Fibroblast of lung (primary cell): ENCODE data around the gene CROCC2. TPM values are rescaled to one million over a fixed set of nuclear protein-coding genes. Genes with fewer than 3 reads are reported as not detected.
A peak's percentile ranks its signal among the peaks of the same experiment; 100 is the strongest.

ENCODE experiments used
- DNase-seq, 2 donors: peaks; one replicate each; pipeline versions ENCODE4 v3.0.0 to v3.0.0-alpha.2; 2010; ENCODE audit warnings: low read depth in 2 of 2
- H2AFZ ChIP-seq: 2 replicates; pipeline ENCODE4 v1.5.1; 2012; ENCODE audit warnings: low read length, control low read depth, inconsistent platforms
- H3K27ac ChIP-seq: 2 replicates; pipeline ENCODE4 v1.5.1; 2011; ENCODE audit warnings: low read length, control low read depth; ENCODE audit not compliant: insufficient read depth
- H3K27me3 ChIP-seq: 2 replicates; pipeline ENCODE4 v1.5.1; 2011; ENCODE audit warnings: mild to moderate bottlenecking, low read length; ENCODE audit not compliant: control insufficient read depth, insufficient read depth
- H3K36me3 ChIP-seq: 2 replicates; pipeline ENCODE4 v1.5.1; 2011; ENCODE audit warnings: low read length; ENCODE audit not compliant: control insufficient read depth, insufficient read depth
- H3K4me1 ChIP-seq: 2 replicates; pipeline ENCODE4 v1.5.1; 2011; ENCODE audit warnings: low read length; ENCODE audit not compliant: control insufficient read depth, insufficient read depth; ENCODE audit errors: extremely low read depth
- H3K4me2 ChIP-seq: 2 replicates; pipeline ENCODE4 v1.5.1; 2011; ENCODE audit warnings: low read length, control low read depth; ENCODE audit not compliant: insufficient read depth; ENCODE audit errors: extremely low read depth
- H3K4me3 ChIP-seq, 4 experiments: fragments of 200-600 bp in 1 of 4; sonication (generic) in 1 of 4; replicated peaks in 1 of 4; 2 replicates each; pipeline ENCODE4 v1.5.1; 2011 to 2016; ENCODE audit warnings: low read length in 4 of 4, low read depth in 3 of 4, mild to moderate bottlenecking in 3 of 4, control low read depth in 2 of 4, inconsistent platforms in 1 of 4, mixed read lengths in 1 of 4; ENCODE audit not compliant: insufficient read depth in 1 of 4; ENCODE audit errors: control extremely low read depth in 1 of 4
- H3K79me2 ChIP-seq: 2 replicates; pipeline ENCODE4 v1.5.1; 2012; ENCODE audit warnings: mild to moderate bottlenecking, low read length, inconsistent platforms; ENCODE audit not compliant: control insufficient read depth, insufficient read depth
- H3K9ac ChIP-seq: 2 replicates; pipeline ENCODE4 v1.5.1; 2011; ENCODE audit warnings: mild to moderate bottlenecking, low read length, control low read depth; ENCODE audit not compliant: insufficient read depth
- H3K9me3 ChIP-seq: 2 replicates; pipeline ENCODE4 v1.5.1; 2012; ENCODE audit warnings: low read depth, low read length; ENCODE audit not compliant: control insufficient read depth, insufficient read depth
- H4K20me1 ChIP-seq: 2 replicates; pipeline ENCODE4 v1.5.1; 2011; ENCODE audit warnings: low read length; ENCODE audit not compliant: control insufficient read depth, insufficient read depth; ENCODE audit errors: extremely low read depth
- EZH2 ChIP-seq: IDR thresholded peaks from 2 replicates; pipeline ENCODE4 v1.5.1; 2012; ENCODE audit warnings: low read length, control low read depth, mild to moderate bottlenecking; ENCODE audit errors: missing control alignments
- polyA plus RNA-seq, 2 donors: library from polyadenylated mRNA; depleted of rRNA in 1 of 2; stranded (reverse) in 1 of 2; unstranded in 1 of 2; fragments of >200 nt; gene quantifications; 2 replicates each; pipeline ENCODE4 v1.2.1, GENCODE V29; 2011 to 2012; ENCODE audit warnings: missing spikeins in 1 of 2
- total RNA-seq: library from RNA; depleted of rRNA; stranded (reverse); fragments of >200 nt; gene quantifications from 2 replicates; pipeline ENCODE4 v1.2.1, GENCODE V29; 2014
- TF ChIP-seq, protein P1 (sequence below), 2 donors: IDR thresholded peaks in 1 of 2; conservative IDR thresholded peaks in 1 of 2; 1 replicate in 1 of 2; 2 replicates in 1 of 2; pipeline ENCODE4 v1.5.1; 2011 to 2012; ENCODE audit warnings: low read length in 2 of 2, control low read depth in 1 of 2, inconsistent platforms in 1 of 2, low read depth in 1 of 2, mild to moderate bottlenecking in 1 of 2

Gene CROCC2
- total and polyA plus RNA-seq, 2 donors (not counting 1 experiment from before 2014, with no cell fraction given), result 0.12 to 0.33 TPM

DNA sequence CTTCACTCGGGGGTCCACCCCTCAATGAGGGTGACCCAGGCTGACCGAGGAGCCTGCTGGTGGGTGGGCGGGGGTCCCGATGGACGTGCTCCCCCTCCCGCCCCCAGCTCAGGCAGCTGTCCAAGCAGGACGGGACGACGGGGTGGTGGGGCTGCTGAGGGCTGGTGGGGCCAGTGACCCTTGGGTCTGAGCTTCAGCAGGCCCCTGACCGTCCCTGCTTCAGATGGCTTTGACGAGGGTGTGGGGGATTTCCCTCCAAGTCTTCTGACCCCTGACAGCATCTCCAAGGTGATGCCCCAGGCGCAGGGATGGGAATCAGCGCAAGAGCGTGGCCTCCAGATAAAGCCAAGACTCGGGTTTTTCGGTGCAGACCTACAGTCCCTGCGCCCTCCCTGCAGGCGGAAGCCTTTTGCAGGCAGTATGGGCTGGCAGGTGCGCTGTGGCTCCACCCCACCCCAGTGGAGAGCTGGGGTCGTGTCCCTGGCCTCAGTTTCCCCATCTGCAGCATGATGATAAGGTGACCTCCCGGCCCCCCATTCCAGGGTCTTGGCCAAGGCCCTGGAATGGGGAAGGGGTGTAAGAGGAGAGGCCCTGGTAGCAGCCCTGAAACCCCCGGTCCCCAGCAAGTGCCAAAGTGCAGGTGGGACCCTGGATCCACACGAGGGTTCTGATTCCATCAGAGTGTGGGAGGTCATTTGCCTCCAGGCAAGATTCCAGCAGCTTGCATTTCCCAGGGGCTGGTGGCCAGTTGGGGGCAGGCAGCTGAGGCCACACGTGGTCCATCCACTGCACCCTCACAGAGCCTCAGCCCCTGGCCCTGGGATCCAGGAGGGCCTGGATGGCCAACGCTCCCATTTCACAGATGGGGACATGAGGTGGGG is 8.7 kb downstream of the CROCC2 start:
- Histone ChIP-seq H3K4me2 (no peak overlapping the region), H3K36me3 (no peaks in the 10 kb centered on the region), H3K4me1 (peaks cover 26% of the 10 kb centered on the region), H3K9me3 (no peaks in the 10 kb centered on the region), H3K27ac (no peak overlapping the region), H3K9ac (no peak overlapping the region), H3K4me3 (no peak overlapping the region), H3K27me3 (no peaks in the 10 kb centered on the region), H3K79me2 (no peaks in the 10 kb centered on the region), H2AFZ (no peak overlapping the region), H4K20me1 (no peaks in the 10 kb centered on the region)
- DNase-seq, result no peak
- TF ChIP-seq EZH2, result no peak

DNA sequence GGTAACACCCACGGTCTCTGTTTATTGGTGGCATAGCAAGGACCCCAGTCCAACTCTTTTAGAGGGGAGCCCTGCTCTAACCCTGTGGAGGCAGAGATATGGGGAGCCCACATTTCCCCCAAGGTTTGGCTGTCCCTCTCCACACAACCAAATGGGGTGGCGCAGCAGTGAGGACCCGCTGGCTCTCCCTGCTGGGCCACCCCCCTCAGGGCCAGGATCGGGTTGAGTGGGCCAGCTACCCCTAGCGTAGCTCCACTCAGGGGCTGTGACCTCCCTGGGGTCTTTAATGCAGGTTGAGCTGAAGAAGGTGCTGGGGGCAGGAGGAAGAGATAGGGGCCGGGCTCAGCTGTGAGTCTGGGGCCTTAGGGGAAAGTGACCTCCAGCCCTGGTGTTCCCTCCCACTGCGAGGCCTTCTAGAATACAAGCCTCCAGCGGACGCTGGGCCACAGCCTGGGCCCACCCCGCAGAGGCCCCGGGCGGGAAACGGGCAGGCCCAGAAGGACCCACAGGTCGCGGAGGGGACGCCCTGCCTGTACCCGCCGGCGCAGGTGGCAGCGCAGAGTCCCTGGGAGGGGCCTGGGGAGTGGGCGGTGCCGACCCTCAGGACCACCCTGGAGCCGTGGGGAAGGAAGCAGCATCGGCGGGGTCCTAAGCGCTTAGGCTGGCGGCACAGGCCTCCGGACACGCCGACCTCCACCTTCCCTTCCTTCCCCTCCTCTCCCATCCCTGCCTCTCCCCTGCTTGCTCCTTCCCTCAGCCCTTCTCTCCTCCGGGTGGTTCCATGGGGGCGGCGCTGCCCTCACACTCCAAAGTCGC is 9.6 kb downstream of the CROCC2 start:
- no peak for TF ChIP-seq EZH2
- TF ChIP-seq, protein P1, sequence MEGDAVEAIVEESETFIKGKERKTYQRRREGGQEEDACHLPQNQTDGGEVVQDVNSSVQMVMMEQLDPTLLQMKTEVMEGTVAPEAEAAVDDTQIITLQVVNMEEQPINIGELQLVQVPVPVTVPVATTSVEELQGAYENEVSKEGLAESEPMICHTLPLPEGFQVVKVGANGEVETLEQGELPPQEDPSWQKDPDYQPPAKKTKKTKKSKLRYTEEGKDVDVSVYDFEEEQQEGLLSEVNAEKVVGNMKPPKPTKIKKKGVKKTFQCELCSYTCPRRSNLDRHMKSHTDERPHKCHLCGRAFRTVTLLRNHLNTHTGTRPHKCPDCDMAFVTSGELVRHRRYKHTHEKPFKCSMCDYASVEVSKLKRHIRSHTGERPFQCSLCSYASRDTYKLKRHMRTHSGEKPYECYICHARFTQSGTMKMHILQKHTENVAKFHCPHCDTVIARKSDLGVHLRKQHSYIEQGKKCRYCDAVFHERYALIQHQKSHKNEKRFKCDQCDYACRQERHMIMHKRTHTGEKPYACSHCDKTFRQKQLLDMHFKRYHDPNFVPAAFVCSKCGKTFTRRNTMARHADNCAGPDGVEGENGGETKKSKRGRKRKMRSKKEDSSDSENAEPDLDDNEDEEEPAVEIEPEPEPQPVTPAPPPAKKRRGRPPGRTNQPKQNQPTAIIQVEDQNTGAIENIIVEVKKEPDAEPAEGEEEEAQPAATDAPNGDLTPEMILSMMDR (conservative IDR thresholded peaks at IDR 0.05 in 1 of 2, IDR thresholded peaks at IDR 0.05 in 1 of 2; ENCODE audit: low read depth in 1 of 2, low read length in 2 of 2), result no peak
- Histone ChIP-seq H3K79me2 (no peaks in the 10 kb centered on the region), H3K9me3 (no peaks in the 10 kb centered on the region), H3K4me3 (no peak overlapping the region), H3K27ac (peak overlapping the region; percentile 13), H4K20me1 (no peaks in the 10 kb centered on the region), H3K4me1 (peaks cover 29% of the 10 kb centered on the region), H3K4me2 (no peak overlapping the region), H3K36me3 (no peaks in the 10 kb centered on the region), H3K27me3 (no peaks in the 10 kb centered on the region), H2AFZ (no peak overlapping the region), H3K9ac (no peak overlapping the region)
- no peak for DNase-seq

DNA sequence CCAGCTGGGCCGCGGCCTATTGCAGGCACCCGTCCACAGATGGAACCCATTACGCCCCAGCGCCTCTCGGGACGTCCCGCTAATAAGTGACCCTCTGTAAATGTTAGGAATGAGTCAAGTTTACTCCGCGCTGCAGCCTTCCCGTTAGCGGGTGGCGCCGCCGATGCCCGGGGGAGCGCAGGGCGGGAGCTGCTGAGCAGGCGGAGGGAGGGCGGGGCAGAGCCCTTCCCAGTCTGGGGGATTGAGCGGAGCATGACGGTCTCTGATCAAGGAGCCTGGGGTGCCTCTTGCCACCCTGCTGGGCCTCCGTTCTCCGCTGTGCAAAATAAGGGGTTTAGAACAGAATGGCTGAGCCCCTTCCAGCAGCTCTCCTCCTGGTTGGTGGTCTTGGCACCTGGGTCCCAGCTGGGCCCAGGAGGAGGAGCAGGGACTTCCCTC is 10.5 kb downstream of the CROCC2 start:
- H3K9ac ChIP-seq, result peak overlapping the region; percentile 36
- H3K4me2 ChIP-seq, result peak overlapping the region; percentile 42
- H3K79me2 ChIP-seq, result no peaks in the 10 kb centered on the region
- DNase-seq, result peak; percentile 83 to 93
- H3K9me3 ChIP-seq, result no peaks in the 10 kb centered on the region
- H3K27ac ChIP-seq, result peak overlapping the region; percentile 85
- peaks cover 37% of the 10 kb centered on the region for H3K4me1 ChIP-seq
- no peaks in the 10 kb centered on the region for H4K20me1 ChIP-seq
- TF ChIP-seq, protein P1 (conservative IDR thresholded peaks at IDR 0.05 in 1 of 2, IDR thresholded peaks at IDR 0.05 in 1 of 2; ENCODE audit: low read depth in 1 of 2, low read length in 2 of 2), result no peak
- no peak for TF ChIP-seq EZH2
- H3K4me3 ChIP-seq, result no peak overlapping the region
- no peaks in the 10 kb centered on the region for H3K36me3 ChIP-seq
- H3K27me3 ChIP-seq, result no peaks in the 10 kb centered on the region
- peak overlapping the region; percentile 37 for H2AFZ ChIP-seq
